Tibial nerve (tissue), 4 donors: Measurements from ENCODE around the gene TCAP. TPM values are rescaled to one million over a fixed set of nuclear protein-coding genes. Genes with fewer than 3 reads are reported as not detected.

Experiments
- DNase-seq, 2 donors: peaks; one replicate each; pipeline ENCODE4 v3.0.0-alpha.2; 2019; ENCODE audit warnings: low spot score in 2 of 2
- H3K27ac ChIP-seq, 4 donors: fragments of 200-600 bp; sonication (generic) in 3 of 4; one replicate each; pipeline ENCODE4 v1.5.1; 2017 to 2019; ENCODE audit warnings: mild to moderate bottlenecking in 1 of 4
- H3K27me3 ChIP-seq, 2 donors: fragments of 200-600 bp; sonication (generic) in 1 of 2; one replicate each; pipeline versions ENCODE4 v1.5.1 to v1.6.0; 2017 to 2019
- H3K36me3 ChIP-seq, 3 donors: fragments of 200-600 bp; sonication (generic); one replicate each; pipeline ENCODE4 v1.5.1; 2018 to 2019
- H3K4me1 ChIP-seq, 4 donors: fragments of 200-600 bp; sonication (generic) in 3 of 4; one replicate each; pipeline ENCODE4 v1.5.1; 2017 to 2019
- H3K4me3 ChIP-seq, 4 donors: fragments of 200-600 bp; sonication (generic) in 3 of 4; one replicate each; pipeline ENCODE4 v1.5.1; 2017 to 2019; ENCODE audit warnings: mild to moderate bottlenecking in 1 of 4, moderate library complexity in 1 of 4
- H3K9me3 ChIP-seq, 4 donors: fragments of 200-600 bp; sonication (generic) in 3 of 4; one replicate each; pipeline ENCODE4 v1.5.1; 2017 to 2019
- EP300 ChIP-seq, 2 donors: sonication (generic); formaldehyde crosslinking; IDR thresholded peaks; one replicate each; pipeline ENCODE4 v1.6.1; 2017; ENCODE audit warnings: antibody characterized with exemption in 2 of 2, mild to moderate bottlenecking in 1 of 2
- POLR2A ChIP-seq, 2 donors: fragments of 450-650 bp; IDR thresholded peaks; one replicate each; pipeline ENCODE4 v1.6.1; 2017; ENCODE audit warnings: antibody characterized with exemption in 2 of 2, mild to moderate bottlenecking in 2 of 2, moderate library complexity in 2 of 2
- WGBS, 2 donors: methylation state at CpG; one replicate each; pipeline ENCODE4 v1.1.5; 2018; 5-methylcytosine and 5-hydroxymethylcytosine counted together
- total RNA-seq, 4 donors: library from RNA; depleted of rRNA; stranded (reverse); fragments of >200 nt; gene quantifications; one replicate each; pipeline ENCODE4 v1.1.0, GENCODE V29; 2016
- TF ChIP-seq, protein P1 (sequence below), 5 experiments: fragments of 200-600 bp in 3 of 5; fragments of 450-650 bp in 2 of 5; sonication (generic) in 3 of 5; IDR thresholded peaks; one replicate each; pipeline ENCODE4 v1.5.1; 2016 to 2019; ENCODE audit warnings: antibody characterized with exemption in 5 of 5, mild to moderate bottlenecking in 3 of 5, moderate library complexity in 2 of 5

Gene TCAP
- total RNA-seq, 4 donors from 2014 or later: 0.30 to 5.5 (median 0.61) TPM

GRCh38 chr17:39642291-39643074, 22.7 kb upstream of the TCAP start:
- H3K27me3 ChIP-seq: no peaks in the 10 kb centered on the region
- H3K27ac ChIP-seq: peak overlapping the region in 2 of 4 donors; percentile 42 to 52
- no peak for DNase-seq
- H3K36me3 ChIP-seq: no peaks in the 10 kb centered on the region
- no peak overlapping the region for H3K4me3 ChIP-seq
- WGBS, 2 donors: 67 to 70% methylated on average over 9 of the region's 9 CpGs
- H3K9me3 ChIP-seq: no peaks in the 10 kb centered on the region
- TF ChIP-seq POLR2A (IDR thresholded peaks at IDR 0.05): no peak
- no peak for TF ChIP-seq EP300 (IDR thresholded peaks at IDR 0.05)
- TF ChIP-seq, protein P1, sequence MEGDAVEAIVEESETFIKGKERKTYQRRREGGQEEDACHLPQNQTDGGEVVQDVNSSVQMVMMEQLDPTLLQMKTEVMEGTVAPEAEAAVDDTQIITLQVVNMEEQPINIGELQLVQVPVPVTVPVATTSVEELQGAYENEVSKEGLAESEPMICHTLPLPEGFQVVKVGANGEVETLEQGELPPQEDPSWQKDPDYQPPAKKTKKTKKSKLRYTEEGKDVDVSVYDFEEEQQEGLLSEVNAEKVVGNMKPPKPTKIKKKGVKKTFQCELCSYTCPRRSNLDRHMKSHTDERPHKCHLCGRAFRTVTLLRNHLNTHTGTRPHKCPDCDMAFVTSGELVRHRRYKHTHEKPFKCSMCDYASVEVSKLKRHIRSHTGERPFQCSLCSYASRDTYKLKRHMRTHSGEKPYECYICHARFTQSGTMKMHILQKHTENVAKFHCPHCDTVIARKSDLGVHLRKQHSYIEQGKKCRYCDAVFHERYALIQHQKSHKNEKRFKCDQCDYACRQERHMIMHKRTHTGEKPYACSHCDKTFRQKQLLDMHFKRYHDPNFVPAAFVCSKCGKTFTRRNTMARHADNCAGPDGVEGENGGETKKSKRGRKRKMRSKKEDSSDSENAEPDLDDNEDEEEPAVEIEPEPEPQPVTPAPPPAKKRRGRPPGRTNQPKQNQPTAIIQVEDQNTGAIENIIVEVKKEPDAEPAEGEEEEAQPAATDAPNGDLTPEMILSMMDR (IDR thresholded peaks at IDR 0.05): no peak
- H3K4me1 ChIP-seq: peaks cover 0 to 78% (median 40%) of the 10 kb centered on the region in 4 donors

DNA sequence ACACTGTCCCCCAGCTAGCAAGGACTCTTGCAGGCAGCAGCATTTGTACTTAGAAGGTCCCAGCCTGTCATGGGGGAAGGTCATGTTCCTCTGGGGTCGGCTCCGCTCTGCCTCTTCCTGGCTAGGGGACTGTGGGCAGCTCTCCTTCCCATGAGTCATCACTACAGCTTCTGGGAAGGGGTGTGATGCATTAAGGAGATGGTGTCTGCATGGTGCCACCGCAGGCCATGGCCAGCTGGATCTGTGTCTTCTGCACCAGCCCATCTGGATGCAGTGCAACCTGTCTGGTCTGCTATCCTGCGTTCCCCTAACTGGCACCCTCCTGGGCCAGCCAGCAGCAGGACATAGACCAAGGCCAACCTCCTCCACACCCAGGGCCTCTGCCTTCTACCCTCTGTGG, 21.9 kb upstream of the TCAP start:
- H3K4me1 ChIP-seq: peaks cover 0 to 70% (median 33%) of the 10 kb centered on the region in 4 donors
- no peaks in the 10 kb centered on the region for H3K9me3 ChIP-seq
- 71 to 87% methylated on average over 3 to 4 of the region's 4 CpGs for WGBS, 2 donors
- TF ChIP-seq POLR2A (IDR thresholded peaks at IDR 0.05) (no peak), EP300 (IDR thresholded peaks at IDR 0.05) (no peak)
- TF ChIP-seq, protein P1 (IDR thresholded peaks at IDR 0.05): no peak
- DNase-seq: no peak
- no peaks in the 10 kb centered on the region for H3K36me3 ChIP-seq
- no peak overlapping the region for H3K27ac ChIP-seq
- H3K4me3 ChIP-seq: no peak overlapping the region
- H3K27me3 ChIP-seq: no peaks in the 10 kb centered on the region

GRCh38 chr17:39647256-39647655, 17.9 kb upstream of the TCAP start:
- Histone ChIP-seq H3K9me3 (no peaks in the 10 kb centered on the region), H3K4me3 (no peak overlapping the region), H3K4me1 (peaks cover 0 to 44% (median 13%) of the 10 kb centered on the region in 4 donors), H3K27me3 (no peaks in the 10 kb centered on the region), H3K36me3 (peaks cover 0 to 4% (median 0%) of the 10 kb centered on the region in 3 donors), H3K27ac (no peak overlapping the region)
- 57 to 61% methylated on average over 3 to 4 of the region's 5 CpGs for WGBS, 2 donors
- no peak for TF ChIP-seq POLR2A (IDR thresholded peaks at IDR 0.05)
- TF ChIP-seq, protein P1 (IDR thresholded peaks at IDR 0.05): no peak
- TF ChIP-seq EP300 (IDR thresholded peaks at IDR 0.05): no peak
- no peak for DNase-seq

DNA sequence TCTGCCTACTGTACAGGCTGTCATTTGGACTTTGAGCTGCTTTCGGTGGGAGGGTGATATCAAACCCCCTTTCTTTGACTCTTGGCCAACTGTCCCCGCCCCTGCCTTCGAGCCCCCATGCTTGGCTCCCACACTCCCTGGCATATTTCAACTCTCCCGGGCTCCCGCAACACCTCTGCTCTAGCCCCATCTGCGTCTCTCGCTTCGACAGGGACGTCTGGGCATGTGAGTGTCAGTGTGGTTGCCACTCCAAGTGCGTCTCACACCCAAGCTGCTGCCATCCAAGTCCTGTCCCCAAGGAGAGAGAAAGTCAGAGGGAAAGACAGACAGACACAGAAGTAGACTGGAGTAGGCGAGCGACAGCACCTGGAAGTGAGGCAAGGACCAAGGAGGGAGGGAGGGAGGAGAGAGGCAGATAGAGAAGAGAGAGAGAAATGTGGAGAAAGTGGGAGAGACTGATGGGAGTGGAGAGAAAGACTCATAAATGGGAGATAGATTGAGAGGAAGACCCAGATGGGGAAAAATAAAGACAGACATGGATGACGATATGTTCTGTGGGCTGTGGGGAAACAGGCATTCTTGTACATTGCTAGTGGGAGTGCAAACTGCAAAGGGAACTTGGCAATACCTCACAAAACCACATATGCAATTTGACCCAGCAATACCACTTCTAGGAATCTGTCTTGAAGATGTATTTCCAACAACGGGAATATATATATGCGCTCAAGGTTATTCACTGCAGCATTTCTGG, 16.4 kb upstream of the TCAP start:
- WGBS, 2 donors: 83 to 85% methylated on average over 15 of the region's 15 CpGs
- Histone ChIP-seq H3K4me1 (peaks cover 0 to 44% (median 17%) of the 10 kb centered on the region in 4 donors), H3K9me3 (no peaks in the 10 kb centered on the region), H3K4me3 (no peak overlapping the region), H3K27ac (peak overlapping the region in 2 of 4 donors; percentile 50 to 52), H3K36me3 (peaks cover 0 to 4% (median 0%) of the 10 kb centered on the region in 3 donors), H3K27me3 (no peaks in the 10 kb centered on the region)
- TF ChIP-seq, protein P1 (IDR thresholded peaks at IDR 0.05): no peak
- TF ChIP-seq EP300 (IDR thresholded peaks at IDR 0.05) (no peak), POLR2A (IDR thresholded peaks at IDR 0.05) (no peak)
- DNase-seq: no peak

- DNase-seq: no peak
- TF ChIP-seq, protein P1 (IDR thresholded peaks at IDR 0.05): no peak
- TF ChIP-seq POLR2A (IDR thresholded peaks at IDR 0.05) (no peak), EP300 (IDR thresholded peaks at IDR 0.05) (no peak)
- Histone ChIP-seq H3K4me3 (no peak overlapping the region), H3K27me3 (no peaks in the 10 kb centered on the region), H3K27ac (no peak overlapping the region), H3K9me3 (no peaks in the 10 kb centered on the region), H3K36me3 (peaks cover 0 to 4% (median 0%) of the 10 kb centered on the region in 3 donors), H3K4me1 (peaks cover 0 to 46% (median 22%) of the 10 kb centered on the region in 4 donors)
- WGBS, 2 donors: 92 to 93% methylated on average over 11 of the region's 11 CpGs
These were observed 15.0 kb upstream of the TCAP start for GRCh38 chr17:39650121-39650579.
